Transverse colon (tissue), 3 donors: ENCODE data around the gene TPPP3.

Experiments used
- CTCF ChIP-seq, 5 experiments: fragments of 200-600 bp in 3 of 5; fragments of 450-650 bp in 2 of 5; sonication (generic) in 3 of 5; IDR thresholded peaks; 1 replicate in 2 of 5; 2 replicates in 3 of 5; pipeline ENCODE4 v1.5.1; 2016 to 2017; ENCODE audit warnings: antibody characterized with exemption in 5 of 5, inconsistent platforms in 3 of 5, mild to moderate bottlenecking in 2 of 5, moderate library complexity in 1 of 5
- POLR2A ChIP-seq: fragments of 450-650 bp; IDR thresholded peaks from one replicate; pipeline ENCODE4 v1.6.1; 2016; ENCODE audit warnings: antibody characterized with exemption, mild to moderate bottlenecking, moderate library complexity

GRCh38 chr16:67399749-67400704 lies 6.7 kb upstream of the TPPP3 start:
- TF ChIP-seq CTCF (IDR thresholded peaks at IDR 0.05): peak in 1 of 5 experiments; percentile 26
- TF ChIP-seq POLR2A: no peak
